HepG2 (cell line): ENCODE data around the gene NFATC4. TPM values are rescaled to one million over a fixed set of nuclear protein-coding genes. Genes with fewer than 3 reads are reported as not detected.

Experiments used
- EEA1 ChIP-seq: sonication (generic); formaldehyde crosslinking; IDR thresholded peaks from 2 replicates; pipeline ENCODE4 v1.5.1; 2020; ENCODE audit warnings: mild to moderate bottlenecking, missing genetic modification reagents, borderline replicate concordance
- EED ChIP-seq: sonication (generic); formaldehyde crosslinking; IDR thresholded peaks from 2 replicates; pipeline ENCODE4 v1.5.0; 2020; ENCODE audit warnings: mild to moderate bottlenecking, missing genetic modification reagents
- HNRNPLL ChIP-seq: fragments of 200-400 bp; formaldehyde crosslinking; IDR thresholded peaks from 2 replicates; pipeline ENCODE4 v1.6.1; 2017; ENCODE audit warnings: mild to moderate bottlenecking, low read depth, low read length; ENCODE audit not compliant: poor library complexity, severe bottlenecking
- KAT8 ChIP-seq: IDR thresholded peaks from 2 replicates; pipeline ENCODE4 v1.6.1; 2016; ENCODE audit warnings: missing genetic modification reagents, missing compliant biosample characterization
- KDM5B ChIP-seq: sonication (generic); formaldehyde crosslinking; IDR thresholded peaks from 2 replicates; pipeline ENCODE4 v1.4.0; 2020; ENCODE audit warnings: missing genetic modification reagents, mild to moderate bottlenecking, borderline replicate concordance
- MTF2 ChIP-seq: sonication (generic); formaldehyde crosslinking; IDR thresholded peaks from 2 replicates; pipeline ENCODE4 v1.5.0; 2020; ENCODE audit warnings: missing genetic modification reagents, borderline replicate concordance
- SAFB2 ChIP-seq: sonication (generic); formaldehyde crosslinking; IDR thresholded peaks from 2 replicates; pipeline ENCODE4 v1.5.1; 2020; ENCODE audit warnings: missing genetic modification reagents, low read depth, mild to moderate bottlenecking, borderline replicate concordance
- SOX13 ChIP-seq, 3 experiments: fragments of 450-650 bp in 1 of 3; sonication (generic) in 1 of 3; formaldehyde crosslinking in 1 of 3; IDR thresholded peaks in 2 of 3; conservative IDR thresholded peaks in 1 of 3; 2 replicates each; pipeline versions ENCODE4 v1.5.0 to v1.6.1; 2016 to 2020; ENCODE audit warnings: antibody characterized with exemption in 1 of 3, mild to moderate bottlenecking in 1 of 3, missing compliant biosample characterization in 1 of 3, missing genetic modification reagents in 1 of 3, moderate library complexity in 1 of 3
- WIZ ChIP-seq: sonication (generic); formaldehyde crosslinking; IDR thresholded peaks from 2 replicates; pipeline ENCODE4 v1.5.1; 2020; ENCODE audit warnings: mild to moderate bottlenecking, missing genetic modification reagents
- ZBTB38 ChIP-seq: sonication (generic); formaldehyde crosslinking; IDR thresholded peaks from 2 replicates; pipeline ENCODE4 v1.5.1; 2020; ENCODE audit warnings: mild to moderate bottlenecking, missing genetic modification reagents
- ZNF20 ChIP-seq: sonication (generic); formaldehyde crosslinking; IDR thresholded peaks from 2 replicates; pipeline ENCODE4 v1.4.0; 2020; ENCODE audit warnings: mild to moderate bottlenecking, moderate library complexity, missing genetic modification reagents
- ZNF292 ChIP-seq: sonication (generic); formaldehyde crosslinking; IDR thresholded peaks from 2 replicates; pipeline ENCODE4 v1.8.1; 2022; ENCODE audit warnings: mild to moderate bottlenecking, low read depth, missing genetic modification reagents, borderline replicate concordance
- ZNF678 ChIP-seq: sonication (generic); formaldehyde crosslinking; IDR thresholded peaks from 2 replicates; pipeline ENCODE4 v1.4.0; 2020; ENCODE audit warnings: mild to moderate bottlenecking, missing genetic modification reagents
- ZNF768 ChIP-seq: sonication (generic); formaldehyde crosslinking; IDR thresholded peaks from 2 replicates; pipeline ENCODE4 v1.4.0; 2020; ENCODE audit warnings: missing genetic modification reagents
- ZNF883 ChIP-seq: sonication (generic); formaldehyde crosslinking; IDR thresholded peaks from 2 replicates; pipeline ENCODE4 v1.5.1; 2020; ENCODE audit warnings: mild to moderate bottlenecking, missing genetic modification reagents; ENCODE audit errors: not compliant biosample characterization
- polyA plus RNA-seq, 8 experiments: library from polyadenylated mRNA; depleted of rRNA in 3 of 8; stranded (reverse) in 7 of 8; unstranded in 1 of 8; fragments of >200 nt; fragmentation: Illumina TruSeq in 4 of 8; extraction: Trizol in 4 of 8; gene quantifications; 2 replicates each; pipeline versions ENCODE4 v1.2.1 to v1.2.3, GENCODE V29; 2011 to 2016; ENCODE audit warnings: low read depth in 4 of 8, missing spikeins in 1 of 8, mixed read lengths in 1 of 8; ENCODE audit not compliant: insufficient read depth in 1 of 8
- total RNA-seq, 5 experiments: library from RNA; depleted of rRNA; stranded (reverse); fragments of >200 nt; fragmentation: Illumina TruSeq; extraction: Trizol; gene quantifications; 2 replicates each; pipeline ENCODE4 v1.2.3, GENCODE V29; 2016; ENCODE audit warnings: low read depth in 1 of 5
- TF ChIP-seq, protein P1 (sequence below): sonication (generic); formaldehyde crosslinking; IDR thresholded peaks from 2 replicates; pipeline ENCODE4 v1.4.0; 2020; ENCODE audit warnings: mild to moderate bottlenecking, missing genetic modification reagents
- TF ChIP-seq, protein P2 (sequence below): sonication (generic); formaldehyde crosslinking; IDR thresholded peaks from 2 replicates; pipeline ENCODE4 v1.8.1; 2022; ENCODE audit warnings: low read depth, mild to moderate bottlenecking, missing genetic modification reagents

Gene NFATC4
- total and polyA plus RNA-seq, 2 of the 13 experiments (the other 11 are each of a cell fraction or from before 2014, with no cell fraction given): 0.04 to 0.15 TPM

DNA sequence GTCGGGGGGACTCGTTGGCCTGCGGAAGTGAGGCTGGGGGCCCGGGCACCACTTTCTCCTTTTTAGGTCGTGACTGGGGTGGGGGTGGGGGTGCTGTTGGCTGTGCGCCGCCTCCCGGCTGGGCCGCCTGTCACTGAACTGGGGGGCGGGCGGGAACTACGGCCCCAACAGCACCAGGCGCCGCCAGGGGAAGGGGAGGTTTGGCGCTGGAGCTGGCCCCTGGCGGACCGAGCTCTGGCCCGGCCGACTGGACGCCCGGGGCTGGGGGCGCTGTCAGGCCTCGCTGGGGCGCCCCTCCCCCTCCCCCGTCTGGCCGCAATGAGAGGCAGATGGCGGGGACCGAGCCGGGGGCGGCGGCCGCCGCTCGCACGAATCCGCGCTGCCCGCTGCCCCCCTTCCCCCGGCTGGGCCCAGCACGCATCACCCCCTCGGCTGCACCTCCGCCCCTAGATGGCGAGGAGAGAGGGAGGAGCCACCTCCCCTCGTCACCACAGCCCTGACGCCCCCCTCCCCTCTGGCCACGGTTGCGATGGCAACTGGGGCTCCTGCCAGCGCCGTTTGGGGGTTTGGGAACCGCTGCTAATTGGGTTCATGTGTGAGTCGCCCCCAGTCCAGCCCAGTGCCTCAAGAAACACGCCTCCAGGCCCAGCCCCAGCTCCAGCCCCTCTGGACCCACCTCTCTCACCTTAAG, 723 bp downstream of the NFATC4 start (continued):
- TF ChIP-seq WIZ (CRISPR knock-in tag) (0 out of 2 replicates have a peak, but pooled peaks have one; percentile 16), ZNF292 (0 out of 2 replicates have a peak, but pooled peaks have one; percentile 2), EED (CRISPR knock-in tag) (0 out of 2 replicates have a peak, but pooled peaks have one; percentile 28), EEA1 (CRISPR knock-in tag) (0 out of 2 replicates have a peak, but pooled peaks have one; percentile 46), KAT8 (no peak), MTF2 (CRISPR knock-in tag) (0 out of 2 replicates have a peak, but pooled peaks have one; percentile 54), ZBTB38 (CRISPR knock-in tag) (0 out of 2 replicates have a peak, but pooled peaks have one; percentile 51), ZNF20 (CRISPR knock-in tag) (no peak), KDM5B (CRISPR knock-in tag) (0 out of 2 replicates have a peak, but pooled peaks have one; percentile 24), ZNF883 (peak; percentile 11), SOX13 (IDR thresholded peaks at IDR 0.05) (no peak), SOX13 (CRISPR knock-in tag; conservative IDR thresholded peaks at IDR 0.05 in 1 of 2, IDR thresholded peaks at IDR 0.05 in 1 of 2) (no peak), ZNF678 (CRISPR knock-in tag) (0 out of 2 replicates have a peak, but pooled peaks have one; percentile 60), HNRNPLL (no peak), ZNF768 (CRISPR knock-in tag) (peak; percentile 54; the same call in 1 of the 2 replicates), SAFB2 (CRISPR knock-in tag) (0 out of 2 replicates have a peak, but pooled peaks have one; percentile 49)
- TF ChIP-seq, protein P1, sequence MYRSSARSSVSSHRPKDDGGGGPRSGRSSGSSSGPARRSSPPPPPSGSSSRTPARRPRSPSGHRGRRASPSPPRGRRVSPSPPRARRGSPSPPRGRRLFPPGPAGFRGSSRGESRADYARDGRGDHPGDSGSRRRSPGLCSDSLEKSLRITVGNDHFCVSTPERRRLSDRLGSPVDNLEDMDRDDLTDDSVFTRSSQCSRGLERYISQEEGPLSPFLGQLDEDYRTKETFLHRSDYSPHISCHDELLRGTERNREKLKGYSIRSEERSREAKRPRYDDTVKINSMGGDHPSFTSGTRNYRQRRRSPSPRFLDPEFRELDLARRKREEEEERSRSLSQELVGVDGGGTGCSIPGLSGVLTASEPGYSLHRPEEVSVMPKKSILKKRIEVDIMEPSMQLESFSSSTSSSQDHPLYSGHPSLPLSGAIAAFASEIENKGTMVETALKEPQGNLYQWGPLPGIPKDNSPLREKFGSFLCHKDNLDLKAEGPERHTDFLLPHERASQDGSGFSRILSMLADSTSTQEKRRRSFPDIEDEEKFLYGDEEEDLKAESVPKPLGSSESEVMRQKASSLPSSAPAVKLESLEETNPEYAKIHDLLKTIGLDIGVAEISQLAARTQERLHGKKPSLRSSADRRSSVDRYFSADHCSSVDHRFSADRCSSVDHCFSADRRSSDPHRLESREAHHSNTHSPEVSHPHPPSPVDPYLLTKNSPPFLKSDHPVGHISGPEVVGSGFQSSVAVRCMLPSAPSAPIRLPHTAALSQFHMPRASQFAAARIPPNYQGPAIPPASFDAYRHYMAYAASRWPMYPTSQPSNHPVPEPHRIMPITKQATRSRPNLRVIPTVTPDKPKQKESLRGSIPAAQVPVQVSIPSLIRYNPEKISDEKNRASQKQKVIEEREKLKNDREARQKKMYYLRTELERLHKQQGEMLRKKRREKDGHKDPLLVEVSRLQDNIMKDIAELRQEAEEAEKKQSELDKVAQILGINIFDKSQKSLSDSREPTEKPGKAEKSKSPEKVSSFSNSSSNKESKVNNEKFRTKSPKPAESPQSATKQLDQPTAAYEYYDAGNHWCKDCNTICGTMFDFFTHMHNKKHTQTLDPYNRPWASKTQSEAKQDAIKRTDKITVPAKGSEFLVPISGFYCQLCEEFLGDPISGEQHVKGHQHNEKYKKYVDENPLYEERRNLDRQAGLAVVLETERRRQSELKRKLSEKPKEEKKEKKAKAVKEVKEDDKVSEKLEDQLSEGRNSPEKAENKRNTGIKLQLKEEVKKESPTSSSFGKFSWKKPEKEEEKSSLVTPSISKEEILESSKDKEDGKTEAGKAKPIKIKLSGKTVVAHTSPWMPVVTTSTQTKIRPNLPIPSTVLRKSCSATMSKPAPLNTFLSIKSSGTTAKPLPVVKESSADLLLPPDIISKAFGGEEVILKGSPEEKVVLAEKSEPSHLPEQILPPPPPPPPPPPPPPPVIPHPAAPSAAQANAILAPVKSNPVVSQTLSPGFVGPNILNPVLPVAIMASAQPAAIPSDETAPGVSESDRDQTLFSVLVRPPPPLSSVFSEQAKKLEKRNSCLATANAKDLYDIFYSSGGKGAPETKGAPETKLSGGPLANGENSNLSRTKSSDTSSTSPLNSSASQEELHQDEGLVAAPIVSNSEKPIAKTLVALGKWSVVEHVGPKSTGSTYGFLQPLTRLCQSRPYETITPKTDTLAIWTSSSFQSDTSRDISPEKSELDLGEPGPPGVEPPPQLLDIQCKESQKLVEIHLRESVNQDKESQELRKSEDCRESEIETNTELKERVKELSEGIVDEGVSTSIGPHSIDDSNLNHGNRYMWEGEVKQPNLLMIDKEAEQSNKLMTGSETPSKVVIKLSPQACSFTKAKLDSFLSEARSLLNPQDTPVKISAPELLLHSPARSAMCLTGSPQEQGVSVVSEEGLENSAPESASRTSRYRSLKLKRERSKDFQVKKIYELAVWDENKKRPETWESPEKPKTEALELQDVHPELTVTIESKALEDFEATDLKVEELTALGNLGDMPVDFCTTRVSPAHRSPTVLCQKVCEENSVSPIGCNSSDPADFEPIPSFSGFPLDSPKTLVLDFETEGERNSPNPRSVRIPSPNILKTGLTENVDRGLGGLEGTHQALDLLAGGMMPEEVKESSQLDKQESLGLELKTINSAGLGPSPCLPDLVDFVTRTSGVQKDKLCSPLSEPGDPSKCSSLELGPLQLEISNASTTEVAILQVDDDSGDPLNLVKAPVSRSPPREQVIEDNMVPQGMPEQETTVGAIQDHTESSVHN (CRISPR knock-in tag): 0 out of 2 replicates have a peak, but pooled peaks have one; percentile 36
- TF ChIP-seq, protein P2, sequence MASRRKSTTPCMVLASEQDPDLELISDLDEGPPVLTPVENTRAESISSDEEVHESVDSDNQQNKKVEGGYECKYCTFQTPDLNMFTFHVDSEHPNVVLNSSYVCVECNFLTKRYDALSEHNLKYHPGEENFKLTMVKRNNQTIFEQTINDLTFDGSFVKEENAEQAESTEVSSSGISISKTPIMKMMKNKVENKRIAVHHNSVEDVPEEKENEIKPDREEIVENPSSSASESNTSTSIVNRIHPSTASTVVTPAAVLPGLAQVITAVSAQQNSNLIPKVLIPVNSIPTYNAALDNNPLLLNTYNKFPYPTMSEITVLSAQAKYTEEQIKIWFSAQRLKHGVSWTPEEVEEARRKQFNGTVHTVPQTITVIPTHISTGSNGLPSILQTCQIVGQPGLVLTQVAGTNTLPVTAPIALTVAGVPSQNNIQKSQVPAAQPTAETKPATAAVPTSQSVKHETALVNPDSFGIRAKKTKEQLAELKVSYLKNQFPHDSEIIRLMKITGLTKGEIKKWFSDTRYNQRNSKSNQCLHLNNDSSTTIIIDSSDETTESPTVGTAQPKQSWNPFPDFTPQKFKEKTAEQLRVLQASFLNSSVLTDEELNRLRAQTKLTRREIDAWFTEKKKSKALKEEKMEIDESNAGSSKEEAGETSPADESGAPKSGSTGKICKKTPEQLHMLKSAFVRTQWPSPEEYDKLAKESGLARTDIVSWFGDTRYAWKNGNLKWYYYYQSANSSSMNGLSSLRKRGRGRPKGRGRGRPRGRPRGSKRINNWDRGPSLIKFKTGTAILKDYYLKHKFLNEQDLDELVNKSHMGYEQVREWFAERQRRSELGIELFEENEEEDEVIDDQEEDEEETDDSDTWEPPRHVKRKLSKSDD (CRISPR knock-in tag): 0 out of 2 replicates have a peak, but pooled peaks have one; percentile 32
